HG02571 (cell line): ENCODE data around the gene NTRK2.
"Not testable (repeated sequence)": the region's sequence is repeated elsewhere in the genome, so short reads cannot be mapped to it uniquely, and the experiment has no call there.

ENCODE experiments used
- ATAC-seq: cut with Tn5 transposase; IDR thresholded peaks from one replicate; pipeline ENCODE4 v1.9.1; 2021; ENCODE audit warnings: mild to moderate bottlenecking, moderate library complexity; ENCODE audit not compliant: unreplicated experiment

Gene NTRK2

GRCh38 chr9:85046475-85046874 lies 376.9 kb downstream of the NTRK2 start:
- ATAC-seq = no peak

DNA sequence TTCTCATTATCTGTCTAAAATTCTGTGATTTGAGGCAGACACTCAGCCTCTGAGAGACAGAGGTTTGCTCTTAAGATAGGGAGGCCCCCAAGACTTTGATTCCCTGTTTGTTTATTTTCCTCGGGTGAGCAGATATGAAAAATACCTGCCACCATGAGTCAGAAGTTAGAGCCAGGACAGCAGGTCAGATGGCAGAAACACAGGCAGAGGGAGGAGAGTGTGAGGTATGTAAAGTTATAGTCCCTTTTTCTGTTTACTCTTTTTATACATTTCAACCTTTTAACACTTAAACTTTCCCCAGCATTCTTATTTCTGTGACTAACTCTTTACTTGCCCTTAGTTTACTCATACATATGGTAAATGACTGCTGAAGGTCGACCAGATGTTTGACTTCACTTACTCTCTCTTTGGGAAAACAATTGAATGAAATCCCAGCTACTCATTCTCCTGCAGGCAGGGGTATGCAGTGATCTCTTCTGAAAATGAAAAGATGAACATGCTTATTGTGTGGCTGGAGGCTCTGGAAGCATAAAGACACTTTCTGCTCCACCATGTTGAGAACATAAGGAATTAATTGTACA lies 383.8 kb downstream of the NTRK2 start:
- ATAC-seq = no peak

- no peak for ATAC-seq
Measured at GRCh38 chr9:85054017-85054416, 384.5 kb downstream of the NTRK2 start.

GRCh38 chr9:85055506-85056202 lies 386.1 kb downstream of the NTRK2 start:
- peak; percentile 58 for ATAC-seq

- ATAC-seq = peak; percentile 65
Measured at GRCh38 chr9:85056203-85056572, 386.7 kb downstream of the NTRK2 start.

DNA sequence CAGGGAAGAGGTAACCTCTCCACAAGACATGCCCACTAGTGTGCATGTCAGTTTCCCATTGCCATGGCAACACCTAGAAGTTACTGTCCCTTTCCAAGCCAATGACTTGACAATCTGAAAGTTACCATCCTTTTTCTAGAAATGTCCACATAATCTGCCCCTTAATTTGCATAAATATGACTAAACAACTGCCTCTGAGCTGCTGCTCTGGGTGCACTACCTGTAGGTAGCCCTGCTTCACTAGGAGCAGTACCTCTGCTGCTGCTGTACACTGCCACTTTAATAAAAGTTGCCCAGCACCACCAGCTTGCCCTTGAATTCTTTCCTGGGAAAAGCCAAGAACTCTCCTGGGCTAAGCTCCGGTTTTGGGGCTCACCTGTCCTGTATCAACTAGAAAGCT lies 392.4 kb downstream of the NTRK2 start:
- no peak for ATAC-seq

DNA sequence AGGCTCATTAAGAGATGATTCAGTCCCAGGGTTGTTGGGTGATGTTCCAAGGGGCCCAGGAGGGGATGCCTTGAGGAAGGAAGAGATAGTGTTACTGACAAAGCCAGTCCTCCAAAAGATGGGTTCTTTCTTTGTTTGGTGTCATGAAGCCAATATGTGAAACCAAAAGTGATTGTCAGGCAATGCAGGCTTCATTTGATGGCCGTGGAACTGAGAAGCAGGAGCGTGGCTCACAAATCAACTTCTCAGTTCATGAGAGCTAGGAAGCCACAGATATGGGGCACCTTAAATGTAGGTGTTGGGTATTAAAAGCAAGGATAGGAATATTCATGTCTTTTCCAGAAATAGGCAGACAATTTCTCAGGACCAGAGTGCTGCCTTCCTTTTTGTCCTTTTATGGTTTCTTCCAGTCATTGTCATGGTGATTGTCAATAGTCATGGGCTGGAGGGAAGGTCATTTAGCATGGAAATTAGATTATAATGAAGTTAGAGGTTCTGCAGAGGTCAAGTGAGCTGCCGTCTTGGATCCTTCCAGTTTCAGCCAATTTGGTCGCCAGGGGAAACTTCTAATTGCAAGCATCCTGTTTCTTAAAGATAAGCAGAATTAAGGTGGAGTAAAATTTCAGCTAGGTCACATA lies 393.0 kb downstream of the NTRK2 start:
- no peak for ATAC-seq

- ATAC-seq = no peak
Measured at GRCh38 chr9:85064811-85065371, 395.4 kb downstream of the NTRK2 start.

DNA sequence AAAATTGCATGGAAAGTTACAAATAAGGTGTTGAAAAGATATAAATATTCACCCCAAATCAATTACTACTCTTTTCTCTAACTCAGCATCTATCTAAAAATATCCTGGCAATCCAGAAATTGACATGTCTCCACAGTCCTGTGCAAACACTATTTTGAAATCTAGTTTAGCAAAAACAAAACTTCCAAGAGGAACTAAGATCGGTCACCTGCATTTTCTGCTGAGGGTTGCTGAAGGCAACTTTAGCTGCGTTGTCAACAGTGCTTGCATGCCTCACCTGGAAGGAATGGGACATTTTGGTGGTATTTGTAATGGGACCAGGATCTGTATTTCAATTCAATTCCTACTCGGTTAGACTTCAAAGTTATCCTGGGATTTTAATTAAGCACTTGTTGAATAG lies 398.3 kb downstream of the NTRK2 start:
- no peak for ATAC-seq

GRCh38 chr9:85069421-85069820 lies 399.9 kb downstream of the NTRK2 start:
- not testable (repeated sequence) for ATAC-seq
